BLaER1 treated with 17β-estradiol and CSF1 and Interleukin-3, amounts not matched to agents 10 nM and 100 nM (cell line): Measurements from ENCODE around the gene ATF6.

Source experiments
- H3K27ac ChIP-seq, 11 experiments: shearing (Covaris generic); formaldehyde crosslinking; 2 replicates each; pipeline ENCODE4 v1.8.1; 2022
- H3K27me3 ChIP-seq, 11 experiments: shearing (Covaris generic); formaldehyde crosslinking; 2 replicates each; pipeline ENCODE4 v1.8.1; 2022
- H3K36me3 ChIP-seq, 11 experiments: shearing (Covaris generic); formaldehyde crosslinking; 2 replicates each; pipeline ENCODE4 v1.8.1; 2022
- H3K4me1 ChIP-seq, 10 experiments: shearing (Covaris generic); formaldehyde crosslinking; 2 replicates each; pipeline ENCODE4 v1.8.1; 2022
- H3K4me2 ChIP-seq, 11 experiments: shearing (Covaris generic); formaldehyde crosslinking; 2 replicates each; pipeline ENCODE4 v1.8.1; 2022
- H3K4me3 ChIP-seq, 10 experiments: shearing (Covaris generic); formaldehyde crosslinking; 2 replicates each; pipeline ENCODE4 v1.8.1; 2022
- H3K9ac ChIP-seq, 11 experiments: shearing (Covaris generic); formaldehyde crosslinking; 2 replicates each; pipeline ENCODE4 v1.8.1; 2022
- H3K9me3 ChIP-seq, 11 experiments: shearing (Covaris generic); formaldehyde crosslinking; replicated peaks in 1 of 11; 2 replicates each; pipeline ENCODE4 v1.8.1; 2022
- H4K20me1 ChIP-seq, 11 experiments: shearing (Covaris generic); formaldehyde crosslinking; 2 replicates each; pipeline ENCODE4 v1.8.1; 2022
- Cebpa-rat ChIP-seq, 11 experiments: shearing (Covaris generic); IDR thresholded peaks; 2 replicates each; pipeline ENCODE4 v1.8.1; 2022

Gene ATF6

DNA sequence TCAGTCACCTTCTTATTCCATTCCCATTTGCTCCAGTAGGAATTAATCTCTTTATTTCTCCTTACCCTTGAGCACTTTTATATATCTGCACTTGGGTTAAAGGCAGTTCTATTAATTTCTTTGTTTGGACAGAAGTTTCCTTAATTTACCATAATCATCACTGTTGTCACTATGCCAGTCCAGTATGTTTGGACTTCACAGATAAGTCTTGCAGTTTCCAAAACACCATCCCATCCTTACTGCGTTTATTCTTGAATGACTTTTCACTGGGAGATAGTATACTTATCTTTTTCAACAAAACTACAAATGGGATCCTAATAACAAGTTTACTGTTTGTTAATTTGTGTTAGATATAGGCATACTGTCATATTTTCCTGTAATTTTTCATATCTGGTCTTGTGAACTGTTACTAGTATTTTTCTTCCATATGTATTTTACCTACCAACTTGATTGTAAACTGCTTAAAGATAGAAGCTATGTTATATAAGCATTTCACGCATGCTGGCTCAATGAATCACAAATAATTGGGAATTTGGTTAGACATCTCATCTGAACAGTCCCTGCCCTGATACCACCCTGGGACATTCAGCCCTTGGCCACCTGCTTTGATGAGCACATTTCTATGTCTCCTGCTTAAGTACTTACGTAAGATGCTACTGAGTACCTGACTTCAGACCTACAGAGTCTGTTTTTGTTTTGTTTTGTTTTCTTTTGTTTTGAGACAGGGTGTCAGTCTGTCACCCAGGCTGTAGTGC, 179.4 kb downstream of the ATF6 start:
- no peak overlapping the region for H3K9ac ChIP-seq
- peaks cover 0 to 26% (median 9%) of the 10 kb centered on the region in 10 experiments; a peak in 12 of 20 replicates for H3K4me1 ChIP-seq
- no peak overlapping the region for H3K4me2 ChIP-seq
- H3K4me3 ChIP-seq = no peak overlapping the region
- H3K36me3 ChIP-seq = peaks cover 34 to 69% (median 48%) of the 10 kb centered on the region in 11 experiments; a peak in 21 of 22 replicates
- H3K27me3 ChIP-seq = no peaks in the 10 kb centered on the region
- no peaks in the 10 kb centered on the region for H3K9me3 ChIP-seq
- no peaks in the 10 kb centered on the region; a peak in 1 of 22 replicates for H4K20me1 ChIP-seq
- no peak for TF ChIP-seq Cebpa-rat (IDR thresholded peaks at IDR 0.05)
- no peak overlapping the region for H3K27ac ChIP-seq

DNA sequence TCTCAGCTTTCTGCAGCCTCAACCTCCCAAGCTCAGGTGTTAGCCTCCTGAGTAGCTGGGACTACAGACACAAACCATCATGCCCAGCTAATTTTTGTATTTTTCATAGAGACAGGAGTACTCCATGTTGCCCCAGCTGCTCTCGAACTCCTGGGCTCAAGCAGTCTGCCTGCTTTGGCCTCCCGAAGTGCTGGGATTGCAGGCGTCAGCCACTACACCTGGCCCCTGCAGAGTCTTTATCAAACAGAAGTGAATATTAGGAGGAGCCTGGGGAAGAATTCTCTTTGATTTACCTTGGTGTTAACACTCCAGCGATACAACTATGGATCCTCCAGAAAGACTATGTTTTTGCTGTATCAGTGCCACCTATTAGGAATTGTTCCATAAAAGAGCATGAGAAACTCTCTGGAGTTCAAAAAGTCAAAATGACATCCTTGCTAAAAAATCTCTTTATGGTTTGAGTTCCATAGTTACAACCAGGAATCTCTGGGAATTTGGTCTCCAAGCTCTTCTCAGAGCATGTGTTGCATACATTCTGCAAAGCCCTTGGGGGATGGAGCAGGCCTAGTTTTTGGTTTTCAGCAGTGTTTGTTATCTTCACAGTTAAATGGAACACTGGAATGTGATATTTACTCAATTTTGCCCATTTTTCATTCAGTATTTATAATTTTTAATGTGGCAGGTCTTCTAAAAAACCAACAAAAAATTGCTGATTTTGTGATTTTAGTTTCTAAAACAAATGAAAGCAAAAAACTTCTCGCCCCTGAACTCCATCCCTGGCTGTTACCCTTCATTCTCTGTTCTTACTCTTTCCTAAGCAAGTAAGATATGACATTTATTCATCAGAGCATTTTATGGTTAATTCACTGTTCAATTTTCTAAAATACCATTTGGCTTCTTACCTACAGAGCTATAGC, 180.2 kb downstream of the ATF6 start:
- H3K9ac ChIP-seq = no peak overlapping the region
- peaks cover 0 to 35% (median 9%) of the 10 kb centered on the region in 10 experiments; a peak in 13 of 20 replicates for H3K4me1 ChIP-seq
- H3K36me3 ChIP-seq = peaks cover 28 to 60% (median 41%) of the 10 kb centered on the region in 11 experiments; a peak in 21 of 22 replicates
- H4K20me1 ChIP-seq = no peaks in the 10 kb centered on the region; a peak in 1 of 22 replicates
- H3K9me3 ChIP-seq = no peaks in the 10 kb centered on the region
- H3K27ac ChIP-seq = no peak overlapping the region
- no peak for TF ChIP-seq Cebpa-rat (IDR thresholded peaks at IDR 0.05)
- H3K4me2 ChIP-seq = no peak overlapping the region
- H3K4me3 ChIP-seq = no peak overlapping the region
- no peaks in the 10 kb centered on the region for H3K27me3 ChIP-seq

DNA sequence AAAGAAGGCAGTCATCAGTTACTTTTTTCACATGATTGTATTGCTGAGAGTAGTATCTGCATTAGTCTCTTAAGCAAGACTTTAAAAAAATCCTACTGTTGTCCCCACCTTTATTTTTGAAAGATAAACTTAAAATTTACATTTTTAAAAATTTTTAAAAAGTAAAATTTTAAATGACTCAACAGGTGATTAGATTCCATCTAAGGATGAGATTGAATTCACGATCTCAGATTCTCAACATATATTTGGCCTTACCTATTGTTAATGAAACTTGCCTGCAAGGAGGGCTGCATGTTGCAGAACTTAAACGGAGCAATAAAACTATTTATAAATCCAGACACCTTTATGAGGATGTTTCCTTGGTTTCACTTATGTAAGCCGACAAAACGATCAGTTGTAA, 182.3 kb downstream of the ATF6 start:
- H3K4me3 ChIP-seq = no peak overlapping the region
- no peak for TF ChIP-seq Cebpa-rat (IDR thresholded peaks at IDR 0.05)
- peak overlapping the region in 2 of 11 experiments; percentile 36 to 78; a peak in 4 of 22 replicates for H3K4me2 ChIP-seq
- no peaks in the 10 kb centered on the region; a peak in 1 of 22 replicates for H4K20me1 ChIP-seq
- peaks cover 15 to 40% (median 23%) of the 10 kb centered on the region in 11 experiments; a peak in 18 of 22 replicates for H3K36me3 ChIP-seq
- H3K27ac ChIP-seq = no peak overlapping the region
- H3K9me3 ChIP-seq = no peaks in the 10 kb centered on the region
- peaks cover 2 to 56% (median 10%) of the 10 kb centered on the region in 10 experiments; a peak in 19 of 20 replicates for H3K4me1 ChIP-seq
- no peak overlapping the region; a peak in 1 of 22 replicates for H3K9ac ChIP-seq
- H3K27me3 ChIP-seq = no peaks in the 10 kb centered on the region

DNA sequence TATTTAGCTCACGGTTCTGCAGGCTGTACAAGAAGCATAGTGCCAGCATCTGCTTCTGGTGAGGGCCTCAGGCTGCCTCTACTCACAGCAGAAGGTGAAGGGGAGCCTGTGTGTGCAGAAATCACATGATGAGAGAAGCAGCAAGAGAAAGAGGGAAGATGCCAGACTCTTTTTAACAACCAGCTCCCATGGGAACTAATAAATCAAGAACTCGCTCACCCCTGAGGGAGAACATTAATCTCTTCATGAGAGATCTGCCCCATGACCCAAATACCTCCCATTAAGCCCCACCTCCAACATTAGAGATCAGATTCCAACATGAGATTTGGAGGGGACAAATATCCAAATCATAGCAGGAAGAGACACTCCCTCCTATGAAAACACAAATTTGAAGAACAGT, 183.4 kb downstream of the ATF6 start:
- H3K4me2 ChIP-seq = peak overlapping the region in 7 of 11 experiments; percentile 0 to 78 (median 20); a peak in 10 of 22 replicates
- TF ChIP-seq Cebpa-rat (IDR thresholded peaks at IDR 0.05) = no peak
- peaks cover 11 to 67% (median 18%) of the 10 kb centered on the region in 10 experiments; a peak in 19 of 20 replicates for H3K4me1 ChIP-seq
- H4K20me1 ChIP-seq = no peaks in the 10 kb centered on the region; a peak in 1 of 22 replicates
- H3K27me3 ChIP-seq = no peaks in the 10 kb centered on the region
- no peak overlapping the region for H3K4me3 ChIP-seq
- peaks cover 5 to 30% (median 13%) of the 10 kb centered on the region in 11 experiments; a peak in 17 of 22 replicates for H3K36me3 ChIP-seq
- no peak overlapping the region for H3K27ac ChIP-seq
- no peaks in the 10 kb centered on the region for H3K9me3 ChIP-seq
- no peak overlapping the region for H3K9ac ChIP-seq

DNA sequence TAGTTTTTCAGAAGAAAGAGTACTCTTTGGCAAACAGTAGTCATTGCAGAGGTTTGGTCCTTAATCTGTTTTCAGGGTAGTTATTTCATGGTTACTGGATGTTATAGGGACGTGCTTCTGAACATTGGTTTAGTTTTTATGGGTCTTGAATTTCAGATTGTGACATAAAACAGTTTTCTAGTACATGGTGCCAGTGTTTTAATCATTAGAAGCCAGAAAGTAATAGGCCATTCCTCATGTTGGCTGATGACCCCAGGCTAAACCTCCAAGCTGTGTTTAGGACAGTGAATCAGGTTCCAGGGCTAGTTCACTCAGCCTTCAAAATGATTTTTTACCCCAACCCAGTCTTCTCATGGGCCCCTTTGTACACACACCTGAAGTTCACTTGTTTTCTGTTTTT, 184.3 kb downstream of the ATF6 start:
- no peak overlapping the region for H3K4me3 ChIP-seq

DNA sequence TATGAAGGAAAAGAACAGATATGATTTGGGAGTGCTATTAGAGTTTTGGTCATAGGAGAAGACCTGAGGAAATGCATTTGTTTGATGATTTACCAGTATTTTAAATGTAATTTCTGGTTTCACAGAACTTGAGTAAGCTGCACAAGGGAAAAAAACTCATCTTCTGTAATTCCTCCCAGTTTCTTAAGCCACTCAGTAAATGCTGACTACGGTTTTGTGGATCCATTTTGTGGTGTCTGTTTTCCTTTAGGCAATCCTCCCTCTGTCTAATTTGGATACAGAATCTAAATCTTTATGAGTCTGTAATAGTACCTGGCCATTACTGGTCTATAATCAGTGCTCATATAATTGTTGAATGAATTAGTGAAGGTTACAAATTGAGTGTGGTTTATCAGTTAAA, 185.5 kb downstream of the ATF6 start:
- Histone ChIP-seq H4K20me1 (no peaks in the 10 kb centered on the region; a peak in 1 of 22 replicates), H3K4me3 (no peak overlapping the region), H3K27me3 (no peaks in the 10 kb centered on the region), H3K9ac (no peak overlapping the region), H3K4me2 (peak overlapping the region in 3 of 11 experiments; percentile 67 to 88 (median 86); a peak in 4 of 22 replicates), H3K4me1 (peaks cover 11 to 79% (median 18%) of the 10 kb centered on the region in 10 experiments; a peak in 19 of 20 replicates), H3K36me3 (peaks cover 0 to 32% (median 8%) of the 10 kb centered on the region in 11 experiments; a peak in 7 of 22 replicates), H3K9me3 (no peaks in the 10 kb centered on the region), H3K27ac (peak overlapping the region in 2 of 11 experiments; percentile 71 to 73; a peak in 3 of 22 replicates)
- TF ChIP-seq Cebpa-rat (IDR thresholded peaks at IDR 0.05) = no peak

More for the DNA sequence above, 184.3 kb downstream of the ATF6 start:
- Histone ChIP-seq H3K4me1 (peaks cover 11 to 75% (median 18%) of the 10 kb centered on the region in 10 experiments; a peak in 19 of 20 replicates), H3K36me3 (peaks cover 0 to 27% (median 10%) of the 10 kb centered on the region in 11 experiments; a peak in 7 of 22 replicates), H3K9me3 (no peaks in the 10 kb centered on the region), H3K4me2 (peak overlapping the region in 1 of 11 experiments; percentile 88; a peak in 1 of 22 replicates), H3K27ac (no peak overlapping the region), H3K27me3 (no peaks in the 10 kb centered on the region), H3K9ac (no peak overlapping the region), H4K20me1 (no peaks in the 10 kb centered on the region; a peak in 1 of 22 replicates)
- TF ChIP-seq Cebpa-rat (IDR thresholded peaks at IDR 0.05) = no peak

DNA sequence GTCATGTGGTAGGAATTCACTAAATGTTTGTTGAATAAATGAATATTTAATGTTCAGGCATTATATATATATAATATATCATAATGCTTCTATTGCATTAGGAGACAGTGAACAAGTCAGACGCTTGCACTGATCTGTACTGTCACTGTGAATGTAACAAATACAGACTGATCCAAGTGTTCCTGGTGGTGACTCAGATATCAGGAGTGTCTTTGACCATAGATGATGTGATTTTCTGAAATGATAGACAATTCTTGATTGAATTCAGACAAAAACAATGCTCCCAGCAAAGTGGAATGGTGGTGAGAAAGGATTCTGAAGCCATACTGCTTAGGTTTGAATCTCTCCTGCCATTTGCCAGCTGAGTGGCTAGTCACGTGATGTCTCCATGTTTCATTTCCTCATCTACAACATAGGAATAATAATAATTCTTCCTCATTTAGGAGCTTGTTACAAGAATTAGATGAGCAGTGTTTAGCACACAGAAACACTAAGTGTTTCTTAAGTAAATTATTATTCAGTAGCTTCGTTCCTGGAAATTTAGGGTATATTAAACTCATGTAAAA, 186.6 kb downstream of the ATF6 start:
- peak overlapping the region in 3 of 11 experiments; percentile 67 to 88 (median 86); a peak in 5 of 22 replicates for H3K4me2 ChIP-seq
- H3K27ac ChIP-seq = peak overlapping the region in 3 of 11 experiments; percentile 30 to 73 (median 71); a peak in 5 of 22 replicates
- TF ChIP-seq Cebpa-rat (IDR thresholded peaks at IDR 0.05) = no peak
- peaks cover under 1 to 41% (median 9%) of the 10 kb centered on the region in 11 experiments; a peak in 15 of 22 replicates for H3K36me3 ChIP-seq
- H3K9me3 ChIP-seq = no peaks in the 10 kb centered on the region
- no peaks in the 10 kb centered on the region for H3K27me3 ChIP-seq
- peaks cover 11 to 79% (median 18%) of the 10 kb centered on the region in 10 experiments; a peak in 19 of 20 replicates for H3K4me1 ChIP-seq
- no peaks in the 10 kb centered on the region; a peak in 1 of 22 replicates for H4K20me1 ChIP-seq
- no peak overlapping the region for H3K4me3 ChIP-seq
- H3K9ac ChIP-seq = peak overlapping the region in 1 of 11 experiments; percentile 10; a peak in 1 of 22 replicates
